DMS114 treated with DMSO at 0.1 percent for 48 hours (cell line): ENCODE measurements around the gene RPIA.
A peak's percentile ranks its signal among the peaks of the same experiment; 100 is the strongest.
"Not testable (repeated sequence)": the region's sequence is repeated elsewhere in the genome, so short reads cannot be mapped to it uniquely, and the experiment has no call there.

Experiments used
- DNase-seq: peaks from one replicate; lab custom pipeline; 2025; ENCODE audit not compliant: unreplicated experiment; lab: John Stamatoyannopoulos, UW

RPIA gene

GRCh38 chr2:88765154-88765888, 73.8 kb downstream of the RPIA start:
- peak; percentile 64 for DNase-seq

GRCh38 chr2:88765889-88766481, 74.5 kb downstream of the RPIA start:
- not testable (repeated sequence) for DNase-seq

- no peak for DNase-seq
Observed at GRCh38 chr2:88770016-88770415, 78.5 kb downstream of the RPIA start.

GRCh38 chr2:88773233-88774028, 82.0 kb downstream of the RPIA start:
- not testable (repeated sequence) for DNase-seq

GRCh38 chr2:88789213-88789612, 97.7 kb downstream of the RPIA start:
- DNase-seq, result not testable (repeated sequence)

GRCh38 chr2:88795932-88796331, 104.5 kb downstream of the RPIA start:
- DNase-seq, result not testable (repeated sequence)

- DNase-seq, result not testable (repeated sequence)
Observed at GRCh38 chr2:88796523-88796922, 105.0 kb downstream of the RPIA start.

- DNase-seq, result not testable (repeated sequence)
Observed at GRCh38 chr2:88797164-88797563, 105.7 kb downstream of the RPIA start.
